GM19239 (cell line): Measurements from ENCODE around the gene ZNF91.
"Not testable (repeated sequence)": the region's sequence is repeated elsewhere in the genome, so short reads cannot be mapped to it uniquely, and the experiment has no call there.

ENCODE experiments used
- DNase-seq: peaks from one replicate; pipeline ENCODE4 v3.0.0; 2011; ENCODE audit warnings: low spot score; ENCODE audit not compliant: insufficient read length
- FAIRE-seq: peaks from 2 replicates; lab custom pipeline; 2011; peaks lifted over from hg19 to GRCh38; lab: Jason Lieb, UNC

The ZNF91 gene

GRCh38 chr19:23395041-23395721 lies at the start of gene ZNF91:
ZNF91 (minus strand) TSS chr19:23395471; CDS start chr19:23395354, 117 bp downstream.
- FAIRE-seq (peak; percentile 96), DNase-seq (peak; percentile 50)

GRCh38 chr19:23440791-23441190 lies 45.5 kb upstream of the ZNF91 start:
- no peak for FAIRE-seq
- no peak for DNase-seq

- no peak for FAIRE-seq
Observed at GRCh38 chr19:23440207-23440606, 44.9 kb upstream of the ZNF91 start.

GRCh38 chr19:23439623-23440022 lies 44.4 kb upstream of the ZNF91 start:
- no peak for DNase-seq
- no peak for FAIRE-seq

More at GRCh38 chr19:23440207-23440606, 44.9 kb upstream of the ZNF91 start:
- no peak for DNase-seq

- FAIRE-seq = no peak
Observed at GRCh38 chr19:23437901-23438300, 42.6 kb upstream of the ZNF91 start.

GRCh38 chr19:23436944-23437343 lies 41.7 kb upstream of the ZNF91 start:
- FAIRE-seq = no peak
- DNase-seq = no peak

More at GRCh38 chr19:23437901-23438300, 42.6 kb upstream of the ZNF91 start:
- no peak for DNase-seq

- no peak for FAIRE-seq
Observed at GRCh38 chr19:23436318-23436717, 41.0 kb upstream of the ZNF91 start.

GRCh38 chr19:23420824-23421223 lies 25.6 kb upstream of the ZNF91 start:
- FAIRE-seq (no peak), DNase-seq (no peak)

More at GRCh38 chr19:23436318-23436717, 41.0 kb upstream of the ZNF91 start:
- no peak for DNase-seq

- FAIRE-seq, DNase-seq: not testable (repeated sequence)
Observed at GRCh38 chr19:23419261-23419660, 24.0 kb upstream of the ZNF91 start.

- FAIRE-seq (no peak), DNase-seq (peak; percentile 6)
Observed at GRCh38 chr19:23415561-23416191, 20.4 kb upstream of the ZNF91 start.

- no peak for FAIRE-seq
- DNase-seq = no peak
Observed at GRCh38 chr19:23415034-23415433, 19.8 kb upstream of the ZNF91 start.

- FAIRE-seq (no peak), DNase-seq (no peak)
Observed at GRCh38 chr19:23410155-23410554, 14.9 kb upstream of the ZNF91 start.

GRCh38 chr19:23409392-23410048 lies 14.2 kb upstream of the ZNF91 start:
- no peak for FAIRE-seq
- DNase-seq = no peak

GRCh38 chr19:23407616-23408133 lies 12.4 kb upstream of the ZNF91 start:
- FAIRE-seq = no peak

GRCh38 chr19:23406721-23407120 lies 11.4 kb upstream of the ZNF91 start:
- DNase-seq = no peak
- no peak for FAIRE-seq

More at GRCh38 chr19:23407616-23408133, 12.4 kb upstream of the ZNF91 start:
- no peak for DNase-seq

GRCh38 chr19:23406091-23406490 lies 10.8 kb upstream of the ZNF91 start:
- DNase-seq (no peak), FAIRE-seq (no peak)

- FAIRE-seq (no peak), DNase-seq (no peak)
Observed at GRCh38 chr19:23404676-23405075, 9.4 kb upstream of the ZNF91 start.

GRCh38 chr19:23403581-23404324 lies 8.5 kb upstream of the ZNF91 start:
- no peak for FAIRE-seq
- no peak for DNase-seq

- FAIRE-seq (no peak), DNase-seq (no peak)
Observed at GRCh38 chr19:23403052-23403451, 7.8 kb upstream of the ZNF91 start.

GRCh38 chr19:23402388-23402787 lies 7.1 kb upstream of the ZNF91 start:
- FAIRE-seq = no peak
- DNase-seq = no peak
